NOMO-1 (cell line): ENCODE results near the gene LHX3.

ENCODE experiments used
- DNase-seq, 2 experiments: peaks; one replicate each; lab custom pipeline; 2025; ENCODE audit not compliant: unreplicated experiment in 2 of 2; lab: John Stamatoyannopoulos, UW

The LHX3 gene

GRCh38 chr9:136194540-136194939 is 10.4 kb downstream of the LHX3 start:
- no peak for DNase-seq

GRCh38 chr9:136193891-136194279 is 11.0 kb downstream of the LHX3 start:
- DNase-seq, result no peak

- no peak for DNase-seq
Measured at GRCh38 chr9:136193127-136193890, 11.6 kb downstream of the LHX3 start.

- no peak for DNase-seq
Measured at GRCh38 chr9:136192289-136193126, 12.4 kb downstream of the LHX3 start.

- no peak for DNase-seq
Measured at GRCh38 chr9:136191960-136192286, 13.0 kb downstream of the LHX3 start.

- DNase-seq, result no peak
Measured at GRCh38 chr9:136191099-136191959, 13.6 kb downstream of the LHX3 start.

GRCh38 chr9:136190656-136191055 is 14.3 kb downstream of the LHX3 start:
- DNase-seq, result no peak

- DNase-seq, result no peak
Measured at GRCh38 chr9:136190237-136190601, 14.7 kb downstream of the LHX3 start.

- DNase-seq, result peak in 1 of 2 experiments; percentile 18
Measured at GRCh38 chr9:136189394-136190236, 15.3 kb downstream of the LHX3 start.

GRCh38 chr9:136187683-136188586 is 17.0 kb downstream of the LHX3 start:
- DNase-seq, result no peak

GRCh38 chr9:136187197-136187596 is 17.7 kb downstream of the LHX3 start:
- no peak for DNase-seq

- DNase-seq, result no peak
Measured at GRCh38 chr9:136186386-136186785, 18.5 kb downstream of the LHX3 start.

- no peak for DNase-seq
Measured at GRCh38 chr9:136185596-136186366, 19.1 kb downstream of the LHX3 start.

- DNase-seq, result no peak
Measured at GRCh38 chr9:136185066-136185465, 19.9 kb downstream of the LHX3 start.

GRCh38 chr9:136182850-136183422 is 22.0 kb downstream of the LHX3 start:
- no peak for DNase-seq

- DNase-seq, result no peak
Measured at GRCh38 chr9:136182420-136182787, 22.5 kb downstream of the LHX3 start.

GRCh38 chr9:136181784-136182419 is 23.0 kb downstream of the LHX3 start:
- DNase-seq, result no peak

- DNase-seq, result no peak
Measured at GRCh38 chr9:136180586-136180985, 24.3 kb downstream of the LHX3 start.
